ENCODE data around the gene CD82.

Gene CD82

GRCh38 chr11:44532809-44533208 is 32.7 kb upstream of the CD82 start:
- H3K27ac ChIP-seq (ENCODE audit: low read depth, low read length) = no peak overlapping the region
- TF ChIP-seq CTCF (IDR thresholded peaks at IDR 0.05; ENCODE audit: low read depth, low read length, poor library complexity, severe bottlenecking) (no peak), EZH2phosphoT487 (IDR thresholded peaks at IDR 0.05; ENCODE audit: borderline replicate concordance, low read length) (no peak)
- H3K4me1 ChIP-seq (ENCODE audit: control insufficient read depth, low read length) = peaks cover 17% of the 10 kb centered on the region
- no peaks in the 10 kb centered on the region for H3K9me3 ChIP-seq (ENCODE audit: control insufficient read depth, insufficient read depth, low read length)
- H3K9me2 ChIP-seq (replicated peaks; ENCODE audit: control insufficient read depth, low read length) = no peaks in the 10 kb centered on the region
- H3K36me3 ChIP-seq (ENCODE audit: control insufficient read depth, low read length) = no peaks in the 10 kb centered on the region
- peaks cover 36% of the 10 kb centered on the region for H3K27me3 ChIP-seq (ENCODE audit: control insufficient read depth, low read length)
- 0 out of 2 replicates have a peak, but pooled peaks cover 11% of the 10 kb centered on the region for H4K20me1 ChIP-seq (ENCODE audit: control insufficient read depth, insufficient read depth, low read depth, low read length)
- H3K4me3 ChIP-seq (ENCODE audit: low read length) = no peak overlapping the region
- H3F3A ChIP-seq (ENCODE audit: control insufficient read depth, insufficient read depth) = no peaks in the 10 kb centered on the region
- no peaks in the 10 kb centered on the region for H3K79me2 ChIP-seq (ENCODE audit: control insufficient read depth, low read length)
- H3K4me2 ChIP-seq (ENCODE audit: low read length) = peak overlapping the region; percentile 35

DNA sequence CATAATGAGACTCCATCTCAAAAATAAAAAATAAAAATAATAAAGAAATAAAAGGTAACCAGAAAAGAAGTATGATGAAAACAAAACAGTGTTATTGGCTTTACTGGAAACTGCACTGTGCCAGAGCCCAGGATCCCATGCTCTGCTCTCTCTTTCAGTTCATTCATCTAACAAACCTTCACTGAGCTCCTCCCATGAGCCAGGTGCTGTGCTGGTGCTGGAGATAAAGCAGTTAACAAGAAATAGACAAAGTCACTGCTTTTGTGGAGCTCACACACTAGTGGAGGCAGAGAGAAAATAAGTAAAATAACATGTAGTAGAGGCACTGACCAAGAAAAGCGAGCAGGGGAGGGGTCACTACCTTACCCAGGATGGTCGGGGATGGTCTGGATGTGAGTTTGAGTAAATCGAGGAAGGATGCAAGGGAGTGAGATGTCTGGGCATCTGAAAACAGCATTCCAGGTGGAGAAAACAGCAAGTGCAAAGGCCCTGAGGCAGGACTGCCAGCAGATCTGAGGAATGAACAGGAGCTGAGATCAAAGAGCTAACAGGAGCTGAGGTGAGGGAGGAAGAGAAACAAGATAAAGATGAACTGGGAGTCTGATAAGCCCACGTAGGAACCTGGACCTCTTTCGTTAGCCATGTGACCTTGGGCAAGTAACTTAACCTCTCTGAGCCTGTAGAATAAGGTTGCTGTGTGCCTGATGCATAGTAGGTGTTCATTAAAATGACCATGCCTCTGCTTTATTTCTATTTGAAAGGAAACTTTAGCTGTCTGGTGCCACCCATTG is 31.3 kb upstream of the CD82 start:
- no peak for TF ChIP-seq CTCF (IDR thresholded peaks at IDR 0.05; ENCODE audit: low read depth, low read length, poor library complexity, severe bottlenecking)
- TF ChIP-seq EZH2phosphoT487 (IDR thresholded peaks at IDR 0.05; ENCODE audit: borderline replicate concordance, low read length) = no peak
- H3F3A ChIP-seq (ENCODE audit: control insufficient read depth, insufficient read depth) = no peaks in the 10 kb centered on the region
- H3K27me3 ChIP-seq (ENCODE audit: control insufficient read depth, low read length) = peaks cover 29% of the 10 kb centered on the region
- no peak overlapping the region for H3K4me3 ChIP-seq (ENCODE audit: low read length)
- peaks cover 17% of the 10 kb centered on the region for H3K4me1 ChIP-seq (ENCODE audit: control insufficient read depth, low read length)
- H3K27ac ChIP-seq (ENCODE audit: low read depth, low read length) = no peak overlapping the region
- H4K20me1 ChIP-seq (ENCODE audit: control insufficient read depth, insufficient read depth, low read depth, low read length) = 0 out of 2 replicates have a peak, but pooled peaks cover 11% of the 10 kb centered on the region
- no peaks in the 10 kb centered on the region for H3K9me2 ChIP-seq (replicated peaks; ENCODE audit: control insufficient read depth, low read length)
- H3K36me3 ChIP-seq (ENCODE audit: control insufficient read depth, low read length) = no peaks in the 10 kb centered on the region
- no peaks in the 10 kb centered on the region for H3K9me3 ChIP-seq (ENCODE audit: control insufficient read depth, insufficient read depth, low read length)
- H3K79me2 ChIP-seq (ENCODE audit: control insufficient read depth, low read length) = no peaks in the 10 kb centered on the region
- H3K4me2 ChIP-seq (ENCODE audit: low read length) = no peak overlapping the region

GRCh38 chr11:44535191-44535980 is 30.1 kb upstream of the CD82 start:
- no peaks in the 10 kb centered on the region for H3K36me3 ChIP-seq (ENCODE audit: control insufficient read depth, low read length)
- no peak overlapping the region for H3K4me2 ChIP-seq (ENCODE audit: low read length)
- H4K20me1 ChIP-seq (ENCODE audit: control insufficient read depth, insufficient read depth, low read depth, low read length) = 0 out of 2 replicates have a peak, but pooled peaks cover 11% of the 10 kb centered on the region
- H3K4me3 ChIP-seq (ENCODE audit: low read length) = no peak overlapping the region
- H3K27me3 ChIP-seq (ENCODE audit: control insufficient read depth, low read length) = peaks cover 24% of the 10 kb centered on the region
- H3K9me2 ChIP-seq (replicated peaks; ENCODE audit: control insufficient read depth, low read length) = no peaks in the 10 kb centered on the region
- H3K27ac ChIP-seq (ENCODE audit: low read depth, low read length) = no peak overlapping the region
- no peaks in the 10 kb centered on the region for H3K9me3 ChIP-seq (ENCODE audit: control insufficient read depth, insufficient read depth, low read length)
- no peak for TF ChIP-seq EZH2phosphoT487 (IDR thresholded peaks at IDR 0.05; ENCODE audit: borderline replicate concordance, low read length)
- no peaks in the 10 kb centered on the region for H3K79me2 ChIP-seq (ENCODE audit: control insufficient read depth, low read length)
- peaks cover 17% of the 10 kb centered on the region for H3K4me1 ChIP-seq (ENCODE audit: control insufficient read depth, low read length)
- no peaks in the 10 kb centered on the region for H3F3A ChIP-seq (ENCODE audit: control insufficient read depth, insufficient read depth)

Measured in DOHH2 (cell line).